Fibroblast of villous mesenchyme (primary cell): ENCODE data around the gene ZBTB5. TPM values are rescaled to one million over a fixed set of nuclear protein-coding genes. Genes with fewer than 3 reads are reported as not detected.

Source experiments
- DNase-seq: peaks from one replicate; pipeline ENCODE4 v3.0.0-alpha.2; 2010; ENCODE audit warnings: low read depth
- H3K4me3 ChIP-seq: 2 replicates; pipeline ENCODE4 v1.5.1; 2011; ENCODE audit warnings: low read depth, mild to moderate bottlenecking, low read length
- total RNA-seq: library from RNA; depleted of rRNA; stranded (reverse); fragments of >200 nt; gene quantifications from 2 replicates; pipeline ENCODE4 v1.2.3, GENCODE V29; 2012
- TF ChIP-seq, protein P1 (sequence below): IDR thresholded peaks from 2 replicates; pipeline ENCODE4 v1.5.1; 2012; ENCODE audit warnings: low read depth, mild to moderate bottlenecking, low read length; ENCODE audit not compliant: insufficient read depth

Gene ZBTB5
- total RNA-seq, 1 donor: 12.5 TPM

DNA sequence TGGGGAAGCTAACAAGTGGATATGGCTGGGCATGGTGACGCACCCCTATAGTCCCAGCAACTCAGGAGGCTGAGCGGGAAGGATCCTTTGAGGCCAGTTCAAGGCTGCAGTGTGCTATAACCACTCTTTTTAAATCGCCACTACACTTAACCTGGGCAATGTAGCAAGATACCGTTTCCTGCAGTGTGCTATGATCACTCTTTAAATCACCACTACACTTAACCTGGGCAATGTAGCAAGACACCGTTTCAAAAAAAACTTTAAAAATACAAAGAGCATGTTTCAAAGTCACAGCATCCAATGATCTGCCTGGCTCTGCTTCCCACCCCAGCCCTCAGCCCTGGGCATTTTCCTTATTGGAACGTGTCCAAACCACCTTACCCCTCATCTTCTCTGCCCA, 28.2 kb downstream of the ZBTB5 start:
- no peak overlapping the region for H3K4me3 ChIP-seq
- TF ChIP-seq, protein P1, sequence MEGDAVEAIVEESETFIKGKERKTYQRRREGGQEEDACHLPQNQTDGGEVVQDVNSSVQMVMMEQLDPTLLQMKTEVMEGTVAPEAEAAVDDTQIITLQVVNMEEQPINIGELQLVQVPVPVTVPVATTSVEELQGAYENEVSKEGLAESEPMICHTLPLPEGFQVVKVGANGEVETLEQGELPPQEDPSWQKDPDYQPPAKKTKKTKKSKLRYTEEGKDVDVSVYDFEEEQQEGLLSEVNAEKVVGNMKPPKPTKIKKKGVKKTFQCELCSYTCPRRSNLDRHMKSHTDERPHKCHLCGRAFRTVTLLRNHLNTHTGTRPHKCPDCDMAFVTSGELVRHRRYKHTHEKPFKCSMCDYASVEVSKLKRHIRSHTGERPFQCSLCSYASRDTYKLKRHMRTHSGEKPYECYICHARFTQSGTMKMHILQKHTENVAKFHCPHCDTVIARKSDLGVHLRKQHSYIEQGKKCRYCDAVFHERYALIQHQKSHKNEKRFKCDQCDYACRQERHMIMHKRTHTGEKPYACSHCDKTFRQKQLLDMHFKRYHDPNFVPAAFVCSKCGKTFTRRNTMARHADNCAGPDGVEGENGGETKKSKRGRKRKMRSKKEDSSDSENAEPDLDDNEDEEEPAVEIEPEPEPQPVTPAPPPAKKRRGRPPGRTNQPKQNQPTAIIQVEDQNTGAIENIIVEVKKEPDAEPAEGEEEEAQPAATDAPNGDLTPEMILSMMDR: no peak
- DNase-seq: no peak

DNA sequence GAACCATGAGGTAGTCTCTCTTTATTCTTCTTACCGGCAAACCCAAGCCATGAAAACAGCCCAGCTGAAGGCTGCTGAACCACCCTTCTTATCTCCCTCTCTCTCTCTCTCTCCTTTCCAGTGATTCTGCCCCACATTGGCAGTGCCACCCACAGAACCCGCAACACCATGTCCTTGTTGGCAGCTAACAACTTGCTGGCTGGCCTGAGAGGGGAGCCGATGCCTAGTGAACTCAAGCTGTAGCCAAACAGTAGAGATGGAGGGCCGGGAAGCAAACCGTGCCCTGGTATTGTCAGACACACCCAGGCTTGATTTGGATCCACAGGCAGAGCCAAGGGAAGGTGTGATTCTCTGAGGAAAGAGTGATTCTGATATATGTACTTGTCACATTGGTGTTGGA, 28.7 kb downstream of the ZBTB5 start:
- no peak for DNase-seq
- no peak overlapping the region for H3K4me3 ChIP-seq
- TF ChIP-seq, protein P1: no peak

GRCh38 chr9:37433867-37434371, 31.3 kb downstream of the ZBTB5 start:
- DNase-seq: no peak
- TF ChIP-seq, protein P1: no peak
- no peak overlapping the region for H3K4me3 ChIP-seq

DNA sequence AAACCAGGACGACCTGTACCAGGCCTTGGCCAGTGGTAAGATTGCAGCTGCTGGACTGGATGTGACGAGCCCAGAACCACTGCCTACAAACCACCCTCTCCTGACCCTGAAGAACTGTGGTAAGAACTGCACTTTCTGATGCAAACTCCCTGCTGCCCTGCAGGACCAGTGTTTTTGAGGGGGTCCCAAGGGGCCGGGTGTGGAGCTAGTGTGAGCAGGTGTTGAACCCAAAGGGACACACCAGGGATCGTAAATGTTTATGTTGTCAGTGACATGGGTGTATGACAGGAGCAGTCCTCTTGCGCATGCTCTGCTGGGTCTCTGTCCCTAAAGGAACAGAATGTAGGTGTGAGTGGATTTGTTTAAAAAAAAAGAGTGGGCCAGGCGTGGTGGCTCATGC, 33.2 kb downstream of the ZBTB5 start:
- DNase-seq: no peak
- TF ChIP-seq, protein P1: no peak
- H3K4me3 ChIP-seq: no peak overlapping the region

DNA sequence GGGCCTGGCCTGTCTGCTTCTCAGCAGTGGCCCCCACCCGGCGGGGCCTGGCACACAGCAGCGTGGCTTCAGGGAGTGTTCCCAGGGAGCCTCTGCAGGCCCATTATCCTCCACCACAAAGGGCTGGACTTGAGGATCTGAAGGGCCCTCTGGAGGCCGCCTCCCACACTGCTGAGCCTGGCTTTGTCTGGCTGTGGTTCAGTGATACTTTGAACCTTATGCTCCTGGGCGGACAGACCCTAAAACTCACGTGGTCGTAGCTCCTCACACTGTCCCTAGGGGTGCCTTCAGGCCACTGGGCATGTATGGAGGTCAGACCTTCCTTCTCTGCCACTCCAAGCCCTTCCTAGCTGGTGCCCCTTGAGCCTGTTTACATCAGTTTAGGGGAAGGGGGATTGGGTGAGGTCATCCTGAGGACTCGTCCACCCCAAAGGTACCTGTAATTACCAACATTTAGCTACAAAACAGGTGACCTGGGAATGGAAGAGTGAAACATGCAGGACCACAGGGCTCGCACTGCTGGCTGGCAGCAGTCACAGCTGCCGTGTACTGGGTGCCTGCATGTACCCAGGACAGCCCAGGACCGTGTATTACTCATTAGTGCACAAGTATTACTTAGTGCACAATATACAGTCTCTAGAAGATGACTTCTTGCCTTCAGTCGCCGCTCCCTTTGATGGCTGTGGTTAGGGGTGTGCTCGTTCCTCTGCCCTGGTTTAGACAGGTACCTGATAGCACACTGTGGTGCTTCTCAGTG, 34.2 kb downstream of the ZBTB5 start:
- DNase-seq: no peak
- TF ChIP-seq, protein P1: peak; percentile 20
- H3K4me3 ChIP-seq: no peak overlapping the region

DNA sequence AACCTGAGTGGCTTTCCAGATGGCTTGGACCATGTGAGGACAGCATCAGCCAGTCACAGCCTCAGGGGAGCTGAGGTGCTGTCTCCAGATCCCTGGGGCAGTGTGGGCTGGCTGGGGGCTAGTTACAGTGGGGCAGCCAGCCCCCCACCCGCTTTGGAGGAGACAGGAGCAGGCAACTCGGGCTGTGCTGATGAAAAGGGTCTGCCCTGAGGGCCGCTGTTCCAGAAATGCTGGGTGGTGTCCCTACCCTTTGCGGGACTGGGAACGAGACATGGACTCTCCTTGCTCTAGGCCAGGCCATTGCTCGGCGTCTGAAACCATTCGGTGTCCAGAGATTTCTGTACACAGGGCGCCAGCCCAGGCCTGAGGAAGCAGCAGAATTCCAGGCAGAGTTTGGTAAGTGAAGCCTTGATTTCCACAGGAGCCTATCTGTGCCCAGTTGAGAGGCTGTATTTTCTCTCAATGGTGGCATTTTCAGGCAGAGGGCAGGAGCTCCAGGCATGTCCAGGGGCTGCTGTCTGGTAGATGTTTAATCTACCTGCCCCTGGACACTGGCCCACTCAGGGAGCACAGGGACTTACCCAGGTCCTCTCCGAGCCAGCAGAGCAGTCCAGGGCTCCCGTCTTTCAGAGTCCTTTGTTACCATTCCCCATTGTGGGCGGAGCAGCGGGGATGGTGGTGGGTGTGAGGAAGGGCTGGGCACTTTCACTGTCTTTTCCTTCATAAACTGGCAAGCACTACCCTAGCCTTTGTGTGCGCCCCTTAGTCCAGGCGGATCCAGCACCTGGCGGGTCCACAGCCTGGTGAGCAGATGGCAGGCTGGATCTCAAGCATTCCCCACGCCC, 35.6 kb downstream of the ZBTB5 start:
- no peak overlapping the region for H3K4me3 ChIP-seq
- no peak for DNase-seq
- TF ChIP-seq, protein P1: no peak
